H1 (cell line): Measurements from ENCODE around the gene DLX4. TPM values are rescaled to one million over a fixed set of nuclear protein-coding genes. Genes with fewer than 3 reads are reported as not detected.

Experiments
- CHD7 ChIP-seq: fragments of 300-600 bp; sonication (generic); IDR thresholded peaks from 2 replicates; pipeline ENCODE4 v1.7.1; 2012; ENCODE audit warnings: low read length, moderate library complexity, mild to moderate bottlenecking, inconsistent platforms; ENCODE audit not compliant: insufficient replicate concordance
- polyA plus RNA-seq, 7 experiments: library from polyadenylated mRNA; depleted of rRNA in 3 of 7; stranded (reverse) in 5 of 7; unstranded in 2 of 7; fragments of >200 nt in 5 of 7; fragments of 200-250 nt in 2 of 7; gene quantifications; 1 replicate in 5 of 7; 2 replicates in 1 of 7; 4 replicates in 1 of 7; pipeline versions ENCODE4 v1.2.1 to v1.2.3, GENCODE V29; 2011 to 2013; ENCODE audit warnings: missing spikeins in 2 of 7, mixed read lengths in 2 of 7
- total RNA-seq: library from RNA; stranded (reverse); fragmentation: NEBNext Ultra II Directional; extraction: Animal tissue kit (Norgen Biotek cat#: 25700); gene quantifications from 2 replicates; pipeline ENCODE4 v1.2.1, GENCODE V29; 2021

Gene DLX4
- total and polyA plus RNA-seq, 2 of the 8 experiments (the other 6 are each of a cell fraction or from before 2014, with no cell fraction given) = 0.67 to 0.80 TPM

GRCh38 chr17:49932901-49933300 lies 36.1 kb upstream of the DLX4 start (continued):
- TF ChIP-seq CHD7 = no peak
